ES-I3 (cell line): Measurements from ENCODE around the gene HMG20B.
"Not testable (repeated sequence)": the region's sequence is repeated elsewhere in the genome, so short reads cannot be mapped to it uniquely, and the experiment has no call there.

ENCODE experiments used
- H3K36me3 ChIP-seq: 2 replicates; pipeline ENCODE4 v1.6.1; 2013; ENCODE audit warnings: mild to moderate bottlenecking, low read length, control low read depth, moderate library complexity; ENCODE audit not compliant: insufficient read depth
- H3K4me1 ChIP-seq: 2 replicates; pipeline ENCODE4 v1.6.1; 2013; ENCODE audit warnings: mild to moderate bottlenecking, control low read depth, low read length; ENCODE audit not compliant: insufficient read depth
- H3K9ac ChIP-seq: 2 replicates; pipeline ENCODE4 v1.6.1; 2013; ENCODE audit warnings: low read depth, mild to moderate bottlenecking, low read length, moderate library complexity
- H3K9me3 ChIP-seq: 2 replicates; pipeline ENCODE4 v1.6.1; 2013; ENCODE audit warnings: mild to moderate bottlenecking, low read length, moderate library complexity; ENCODE audit not compliant: control insufficient read depth, insufficient read depth

The HMG20B gene

GRCh38 chr19:3572855-3573161, at the start of gene HMG20B:
Gene HMG20B (plus strand): TSS chr19:3572944. CDS start chr19:3573310, 366 bp downstream.
- Histone ChIP-seq H3K4me1 (no peaks in the 10 kb centered on the region; the same call in 1 of the 2 replicates), H3K9me3 (no peaks in the 10 kb centered on the region), H3K36me3 (no peaks in the 10 kb centered on the region), H3K9ac (peak within 1 kb of the TSS; percentile 74)

- H3K9ac ChIP-seq = no peak overlapping the region
- H3K9me3 ChIP-seq = no peaks in the 10 kb centered on the region
- H3K4me1 ChIP-seq = peaks cover 16% of the 10 kb centered on the region
- peaks cover 4% of the 10 kb centered on the region; the same call in 1 of the 2 replicates for H3K36me3 ChIP-seq
Measured at GRCh38 chr19:3523361-3524077, 49.2 kb upstream of the HMG20B start.

DNA sequence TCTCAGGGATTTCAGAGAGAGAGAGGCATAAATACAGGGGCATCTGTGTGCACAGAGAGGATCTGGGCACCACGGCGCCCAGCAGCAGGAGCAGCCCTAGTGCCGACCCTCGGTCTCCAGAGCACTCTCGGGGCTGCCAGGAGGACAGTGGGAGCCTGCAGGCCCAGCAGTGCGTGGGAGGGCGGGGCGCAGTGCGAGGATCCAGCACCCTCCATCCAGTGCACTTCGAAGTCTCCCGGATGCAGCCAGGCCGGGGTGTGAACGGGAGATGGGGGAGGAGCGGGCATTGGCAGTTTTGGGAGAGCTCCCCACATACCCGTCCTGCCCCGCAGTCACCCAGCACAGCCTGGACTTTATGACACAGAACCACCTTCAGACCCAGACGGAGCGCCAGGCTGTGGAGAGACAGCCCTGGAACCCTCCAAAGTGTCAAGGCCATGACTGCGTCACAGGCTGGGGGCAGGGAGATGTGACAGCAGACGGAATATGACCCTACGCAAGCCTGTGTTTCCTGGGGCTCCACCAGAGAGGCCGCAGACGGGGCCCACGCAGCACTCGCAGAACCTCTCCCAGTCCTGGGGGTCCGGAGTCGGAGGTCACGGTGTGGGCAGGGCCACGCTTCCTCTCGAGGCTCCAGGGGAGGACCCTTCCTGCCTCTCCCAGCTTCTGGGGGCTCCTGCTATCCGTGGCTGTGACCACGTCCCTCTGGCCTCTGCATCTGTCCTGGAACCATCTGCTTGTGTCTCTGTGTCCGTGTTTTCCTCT, 48.5 kb upstream of the HMG20B start:
- H3K36me3 ChIP-seq = peaks cover 4% of the 10 kb centered on the region; the same call in 1 of the 2 replicates
- peaks cover 9% of the 10 kb centered on the region; the same call in 1 of the 2 replicates for H3K4me1 ChIP-seq
- H3K9ac ChIP-seq = no peak overlapping the region
- no peaks in the 10 kb centered on the region for H3K9me3 ChIP-seq

DNA sequence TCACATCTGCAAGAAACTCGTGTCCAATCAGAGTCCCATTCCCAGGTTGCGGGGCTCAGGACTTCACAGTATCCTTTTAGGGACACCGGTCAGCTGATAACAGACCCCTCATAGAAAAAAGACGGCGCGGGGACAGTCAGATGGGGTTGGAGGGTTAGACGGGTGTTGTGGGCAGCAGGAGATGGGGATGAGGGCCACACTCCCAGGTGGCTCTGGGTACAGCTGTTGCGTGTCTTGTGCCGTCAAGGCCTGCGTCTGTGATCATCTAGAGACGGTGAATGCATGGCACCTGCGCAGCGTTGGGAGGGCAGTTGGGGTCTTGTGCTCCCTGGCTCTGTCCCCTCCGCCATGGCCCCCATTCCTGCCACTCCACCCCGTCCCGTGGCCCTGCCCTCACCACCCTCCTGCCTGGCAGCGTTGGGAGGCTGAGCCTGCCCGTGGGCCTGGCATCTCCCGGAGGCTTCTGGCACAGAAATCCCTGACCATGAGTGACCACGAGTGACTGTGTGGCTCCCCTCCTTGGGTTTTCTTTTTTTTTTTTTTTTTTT, 47.8 kb upstream of the HMG20B start:
- Histone ChIP-seq H3K9me3 (no peaks in the 10 kb centered on the region), H3K9ac (no peak overlapping the region), H3K36me3 (peaks cover 4% of the 10 kb centered on the region; the same call in 1 of the 2 replicates), H3K4me1 (peaks cover 7% of the 10 kb centered on the region; the same call in 1 of the 2 replicates)

- no peaks in the 10 kb centered on the region for H3K4me1 ChIP-seq
- no peaks in the 10 kb centered on the region for H3K9me3 ChIP-seq
- peaks cover 4% of the 10 kb centered on the region; the same call in 1 of the 2 replicates for H3K36me3 ChIP-seq
- no peak overlapping the region for H3K9ac ChIP-seq
Measured at GRCh38 chr19:3526507-3527237, 46.1 kb upstream of the HMG20B start.

DNA sequence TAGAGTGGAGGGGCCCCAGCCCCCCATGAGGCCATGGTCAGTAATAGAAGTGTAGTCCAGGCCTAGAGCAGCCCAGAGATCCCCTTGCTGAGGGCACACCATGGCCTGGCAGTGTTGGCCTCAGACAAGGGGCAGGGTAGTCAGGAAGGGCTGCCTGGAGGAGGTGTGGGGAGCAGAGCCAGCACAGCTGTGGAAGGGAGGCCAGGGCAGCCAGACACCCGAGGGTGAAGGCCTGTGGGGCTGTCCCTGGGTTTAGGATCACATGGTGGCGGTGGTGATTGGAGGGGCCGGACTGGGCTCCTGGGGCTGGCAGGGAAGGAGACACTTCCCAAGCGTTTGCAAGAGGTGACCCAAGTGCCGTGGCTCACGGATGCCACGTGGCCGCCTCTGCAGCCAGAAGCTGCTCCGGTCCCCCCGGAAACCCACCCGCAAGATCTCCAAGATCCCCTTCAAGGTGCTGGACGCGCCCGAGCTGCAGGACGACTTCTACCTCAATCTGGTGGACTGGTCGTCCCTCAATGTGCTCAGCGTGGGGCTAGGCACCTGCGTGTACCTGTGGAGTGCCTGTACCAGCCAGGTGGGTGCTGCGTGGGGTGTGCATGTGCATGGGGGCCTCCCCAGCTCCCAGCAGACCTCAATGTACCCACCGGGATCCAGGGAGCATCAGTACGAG, 45.4 kb upstream of the HMG20B start:
- peaks cover 4% of the 10 kb centered on the region; the same call in 1 of the 2 replicates for H3K36me3 ChIP-seq
- no peaks in the 10 kb centered on the region for H3K9me3 ChIP-seq
- no peak overlapping the region for H3K9ac ChIP-seq
- no peaks in the 10 kb centered on the region for H3K4me1 ChIP-seq

- H3K4me1 ChIP-seq = no peaks in the 10 kb centered on the region
- H3K9ac ChIP-seq = no peak overlapping the region
- H3K9me3 ChIP-seq = no peaks in the 10 kb centered on the region
- H3K36me3 ChIP-seq = peaks cover 4% of the 10 kb centered on the region; the same call in 1 of the 2 replicates
Measured at GRCh38 chr19:3528080-3528479, 44.7 kb upstream of the HMG20B start.

- Histone ChIP-seq H3K9ac (no peak overlapping the region), H3K9me3 (no peaks in the 10 kb centered on the region), H3K36me3 (peaks cover 4% of the 10 kb centered on the region; the same call in 1 of the 2 replicates), H3K4me1 (no peaks in the 10 kb centered on the region)
Measured at GRCh38 chr19:3528539-3529211, 44.1 kb upstream of the HMG20B start.

DNA sequence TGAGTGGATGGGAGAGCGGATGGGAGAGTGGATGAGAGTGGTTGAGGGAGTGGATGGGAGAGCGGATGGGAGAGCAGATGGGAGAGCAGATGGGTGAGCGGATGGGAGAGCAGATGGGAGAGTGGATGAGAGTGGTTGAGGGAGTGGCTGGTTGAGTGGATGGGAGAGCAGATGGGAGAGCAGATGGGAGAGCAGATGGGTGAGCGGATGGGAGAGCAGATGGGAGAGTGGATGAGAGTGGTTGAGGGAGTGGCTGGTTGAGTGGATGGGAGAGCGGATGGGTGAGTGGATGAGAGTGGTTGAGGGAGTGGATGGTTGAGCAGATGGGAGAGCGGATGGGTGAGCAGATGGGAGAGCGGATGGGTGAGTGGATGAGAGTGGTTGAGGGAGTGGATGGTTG, 43.4 kb upstream of the HMG20B start:
- not testable (repeated sequence) for H3K36me3 ChIP-seq, H3K4me1 ChIP-seq, H3K9me3 ChIP-seq, H3K9ac ChIP-seq

DNA sequence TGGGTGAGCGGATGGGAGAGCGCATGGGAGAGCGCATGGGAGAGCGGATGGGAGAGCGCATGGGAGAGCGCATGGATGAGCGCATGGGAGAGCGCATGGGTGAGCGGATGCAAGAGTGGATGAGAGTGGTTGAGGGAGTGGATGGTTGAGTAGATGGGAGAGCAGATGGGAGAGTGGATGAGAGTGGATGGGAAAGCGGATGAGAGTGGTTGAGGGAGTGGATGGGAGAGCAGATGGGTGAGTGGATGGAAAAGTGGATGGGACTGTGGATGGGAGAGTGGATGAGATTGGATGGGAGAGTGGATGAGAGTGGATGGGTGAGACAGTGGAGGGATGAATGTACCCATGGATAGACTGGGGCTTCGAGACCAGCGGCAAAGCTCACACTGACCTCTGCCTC, 42.4 kb upstream of the HMG20B start:
- H3K36me3 ChIP-seq = peaks cover 4% of the 10 kb centered on the region; the same call in 1 of the 2 replicates
- no peak overlapping the region for H3K9ac ChIP-seq
- no peaks in the 10 kb centered on the region for H3K9me3 ChIP-seq
- H3K4me1 ChIP-seq = no peaks in the 10 kb centered on the region

DNA sequence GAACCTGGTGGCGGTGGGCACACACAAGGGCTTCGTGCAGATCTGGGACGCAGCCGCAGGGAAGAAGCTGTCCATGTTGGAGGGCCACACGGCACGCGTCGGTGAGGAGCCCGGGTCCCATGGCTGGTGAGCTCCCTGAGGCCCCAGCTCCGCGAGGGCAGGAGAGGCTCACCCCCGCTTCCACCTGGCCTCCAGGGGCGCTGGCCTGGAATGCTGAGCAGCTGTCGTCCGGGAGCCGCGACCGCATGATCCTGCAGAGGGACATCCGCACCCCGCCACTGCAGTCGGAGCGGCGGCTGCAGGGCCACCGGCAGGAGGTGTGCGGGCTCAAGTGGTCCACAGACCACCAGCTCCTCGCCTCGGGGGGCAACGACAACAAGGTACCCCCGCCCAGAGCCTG, 41.0 kb upstream of the HMG20B start:
- Histone ChIP-seq H3K9ac (no peak overlapping the region), H3K9me3 (no peaks in the 10 kb centered on the region), H3K36me3 (peaks cover 4% of the 10 kb centered on the region; the same call in 1 of the 2 replicates), H3K4me1 (no peaks in the 10 kb centered on the region)

- peaks cover under 1% of the 10 kb centered on the region; the same call in 1 of the 2 replicates for H3K36me3 ChIP-seq
- H3K9ac ChIP-seq = no peak overlapping the region
- no peaks in the 10 kb centered on the region for H3K4me1 ChIP-seq
- no peaks in the 10 kb centered on the region for H3K9me3 ChIP-seq
Measured at GRCh38 chr19:3532154-3532786, 40.5 kb upstream of the HMG20B start.

GRCh38 chr19:3533033-3533432, 39.7 kb upstream of the HMG20B start:
- Histone ChIP-seq H3K9ac (no peak overlapping the region), H3K36me3 (no peaks in the 10 kb centered on the region), H3K4me1 (no peaks in the 10 kb centered on the region), H3K9me3 (no peaks in the 10 kb centered on the region)
